Left lung (tissue), 10 donors: ENCODE results near the gene KRT12. TPM values are rescaled to one million over a fixed set of nuclear protein-coding genes. Genes with fewer than 3 reads are reported as not detected.

Source experiments
- ATAC-seq: fragments of 200-7000 bp; cut with Tn5 transposase; one replicate; pipeline ENCODE4 v1.9.1; 2020; ENCODE audit warnings: moderate library complexity
- DNase-seq, 4 donors: peaks; one replicate each; pipeline ENCODE4 v3.0.0-alpha.2; 2013 to 2020
- H3K27ac ChIP-seq, 2 donors: fragments of 200-600 bp; sonication (generic) in 1 of 2; one replicate each; pipeline versions ENCODE4 v1.5.0 to v1.8.0; 2020 to 2021
- H3K27me3 ChIP-seq, 2 donors: fragments of 200-600 bp; sonication (generic) in 1 of 2; one replicate each; pipeline versions ENCODE4 v1.5.0 to v1.8.0; 2020 to 2021
- H3K36me3 ChIP-seq, 2 donors: fragments of 200-600 bp; sonication (generic) in 1 of 2; one replicate each; pipeline versions ENCODE4 v1.5.0 to v1.8.0; 2020 to 2021
- H3K4me1 ChIP-seq, 2 donors: fragments of 200-600 bp; one replicate each; pipeline ENCODE4 v1.8.0; 2021
- H3K4me3 ChIP-seq, 2 donors: fragments of 200-600 bp; sonication (generic) in 1 of 2; one replicate each; pipeline versions ENCODE4 v1.5.0 to v1.8.0; 2020 to 2021; ENCODE audit warnings: mild to moderate bottlenecking in 1 of 2
- H3K9me3 ChIP-seq, 2 donors: fragments of 200-600 bp; sonication (generic) in 1 of 2; one replicate each; pipeline versions ENCODE4 v1.5.0 to v1.8.0; 2020 to 2021
- intact Hi-C, 2 donors: fragments of 100-400 bp; cut with DNase I; formaldehyde crosslinking; loops; one replicate each; pipeline versions ENCODE4 v1.11.2 to v1.14.2; 2022
- polyA plus RNA-seq, 6 donors: library from polyadenylated mRNA; unstranded; fragments of 120-200 nt; gene quantifications; one replicate each; pipeline ENCODE4 v1.2.1, GENCODE V29; 2013; ENCODE audit not compliant: insufficient read length in 6 of 6
- total RNA-seq, 2 donors: library from RNA; stranded (reverse); fragmentation: NEBNext Ultra II Directional; extraction: Animal tissue kit (Norgen Biotek cat#: 25700); gene quantifications; one replicate each; pipeline ENCODE4 v1.2.1, GENCODE V29; 2021
- TF ChIP-seq, protein P1 (sequence below), 2 donors: fragments of 200-600 bp; sonication (generic) in 1 of 2; IDR thresholded peaks; one replicate each; pipeline versions ENCODE4 v1.5.0 to v1.8.0; 2021; ENCODE audit warnings: antibody characterized with exemption in 2 of 2
- donor health status: DM: no; HTN: yes; CAD: no.
- donor health status: DM: no; HTN: no; CAD: no.

The KRT12 gene
- total and polyA plus RNA-seq, 8 donors = 0.10 to 0.26 (median 0.21) TPM; not detected in 5

- ATAC-seq (no peak), DNase-seq (no peak)
- Histone ChIP-seq H3K4me1 (no peaks in the 10 kb centered on the region), H3K9me3 (no peaks in the 10 kb centered on the region), H3K27ac (no peak overlapping the region), H3K27me3 (peaks cover 0 to under 1% of the 10 kb centered on the region in 2 donors), H3K4me3 (no peak overlapping the region), H3K36me3 (no peaks in the 10 kb centered on the region)
- intact Hi-C loops = no loop called here
- TF ChIP-seq, protein P1, sequence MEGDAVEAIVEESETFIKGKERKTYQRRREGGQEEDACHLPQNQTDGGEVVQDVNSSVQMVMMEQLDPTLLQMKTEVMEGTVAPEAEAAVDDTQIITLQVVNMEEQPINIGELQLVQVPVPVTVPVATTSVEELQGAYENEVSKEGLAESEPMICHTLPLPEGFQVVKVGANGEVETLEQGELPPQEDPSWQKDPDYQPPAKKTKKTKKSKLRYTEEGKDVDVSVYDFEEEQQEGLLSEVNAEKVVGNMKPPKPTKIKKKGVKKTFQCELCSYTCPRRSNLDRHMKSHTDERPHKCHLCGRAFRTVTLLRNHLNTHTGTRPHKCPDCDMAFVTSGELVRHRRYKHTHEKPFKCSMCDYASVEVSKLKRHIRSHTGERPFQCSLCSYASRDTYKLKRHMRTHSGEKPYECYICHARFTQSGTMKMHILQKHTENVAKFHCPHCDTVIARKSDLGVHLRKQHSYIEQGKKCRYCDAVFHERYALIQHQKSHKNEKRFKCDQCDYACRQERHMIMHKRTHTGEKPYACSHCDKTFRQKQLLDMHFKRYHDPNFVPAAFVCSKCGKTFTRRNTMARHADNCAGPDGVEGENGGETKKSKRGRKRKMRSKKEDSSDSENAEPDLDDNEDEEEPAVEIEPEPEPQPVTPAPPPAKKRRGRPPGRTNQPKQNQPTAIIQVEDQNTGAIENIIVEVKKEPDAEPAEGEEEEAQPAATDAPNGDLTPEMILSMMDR (IDR thresholded peaks at IDR 0.05) = no peak
These were observed 41.4 kb downstream of the KRT12 start for GRCh38 chr17:40825599-40825998.

- intact Hi-C loops = no loop called here
- TF ChIP-seq, protein P1 (IDR thresholded peaks at IDR 0.05) = no peak
- peaks cover 0 to 3% of the 10 kb centered on the region in 2 donors for H3K4me1 ChIP-seq
- DNase-seq (no peak), ATAC-seq (no peak)
- no peaks in the 10 kb centered on the region for H3K9me3 ChIP-seq
- H3K4me3 ChIP-seq = no peak overlapping the region
- no peak overlapping the region for H3K27ac ChIP-seq
- peaks cover 0 to 5% of the 10 kb centered on the region in 2 donors for H3K27me3 ChIP-seq
- H3K36me3 ChIP-seq = no peaks in the 10 kb centered on the region
These were observed 42.8 kb downstream of the KRT12 start for GRCh38 chr17:40824015-40824832.

DNA sequence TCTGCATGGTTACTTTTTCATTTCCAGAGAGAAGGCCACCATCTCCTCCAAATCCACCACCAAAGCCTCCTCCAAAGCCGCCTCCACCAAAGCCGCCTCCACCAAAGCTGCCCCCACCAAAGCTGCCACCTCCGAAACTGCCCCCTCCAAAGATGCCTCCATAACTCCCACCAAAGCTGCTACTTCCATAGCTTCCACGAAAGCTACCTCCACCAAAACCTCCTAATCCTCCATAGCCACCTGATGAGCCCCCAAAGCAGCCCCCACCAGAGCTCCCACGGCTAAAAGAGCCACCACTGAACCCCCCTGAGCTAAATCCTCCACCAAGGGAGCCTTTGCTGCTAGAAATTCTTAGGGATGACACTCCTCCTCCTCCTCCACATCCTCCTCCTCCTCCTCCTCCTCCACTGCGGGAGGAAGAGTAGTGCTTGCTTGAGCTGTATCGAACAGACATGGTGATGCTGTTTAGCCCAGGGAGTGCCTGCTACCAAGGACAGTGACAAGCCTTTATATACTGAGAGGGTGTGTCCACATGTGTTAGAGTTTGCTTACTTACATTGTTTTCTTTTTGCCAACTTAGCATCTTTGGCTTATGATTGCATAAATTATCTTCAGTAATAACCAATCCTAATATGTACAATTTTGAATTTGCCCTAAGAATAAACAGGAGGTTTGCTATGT is 44.8 kb downstream of the KRT12 start, which contains the start of gene KRT10:
Gene KRT10 (minus strand): TSS at position 483 of the 681 bp plus-strand sequence. CDS start 29 bp downstream, at position 454.
- H3K4me1 ChIP-seq = peaks cover 0 to 8% of the 10 kb centered on the region in 2 donors
- intact Hi-C loops = no loop called here
- ATAC-seq (no peak), DNase-seq (no peak)
- H3K27me3 ChIP-seq = peaks cover 0 to 5% of the 10 kb centered on the region in 2 donors
- TF ChIP-seq, protein P1 (IDR thresholded peaks at IDR 0.05) = no peak
- H3K27ac ChIP-seq = no peak within 1 kb of the TSS
- no peaks in the 10 kb centered on the region for H3K9me3 ChIP-seq
- H3K36me3 ChIP-seq = peaks cover 0 to 6% of the 10 kb centered on the region in 2 donors
- no peak within 1 kb of the TSS for H3K4me3 ChIP-seq

DNA sequence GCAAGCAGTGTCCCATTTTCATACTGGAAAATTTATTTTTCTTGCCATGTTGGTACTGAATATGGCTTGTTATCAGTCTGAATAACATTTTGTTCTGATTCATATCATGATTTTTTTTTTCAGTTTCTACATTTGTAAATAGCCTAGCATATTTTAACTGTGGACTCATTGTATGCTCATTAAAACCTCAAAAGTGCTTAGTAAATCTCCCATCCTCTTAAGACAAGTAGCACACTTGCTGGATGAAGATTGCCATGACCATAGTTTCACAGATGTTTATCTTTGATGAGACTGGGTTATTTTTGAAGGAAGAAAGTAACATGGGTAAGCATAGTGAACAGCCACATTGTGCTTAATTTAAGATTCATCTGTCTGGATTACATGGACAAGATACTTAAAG is 45.5 kb downstream of the KRT12 start:
- intact Hi-C loops = no loop called here
- Histone ChIP-seq H3K4me3 (no peak overlapping the region), H3K36me3 (peaks cover 0 to 11% of the 10 kb centered on the region in 2 donors), H3K4me1 (peaks cover 0 to 8% of the 10 kb centered on the region in 2 donors), H3K27ac (no peak overlapping the region), H3K27me3 (peaks cover 0 to 5% of the 10 kb centered on the region in 2 donors), H3K9me3 (no peaks in the 10 kb centered on the region)
- peak; percentile 23 for ATAC-seq
- DNase-seq = no peak
- TF ChIP-seq, protein P1 (IDR thresholded peaks at IDR 0.05) = no peak
